HUES64 (cell line): ENCODE data around the gene CCSER1.
"Not testable (repeated sequence)": the region's sequence is repeated elsewhere in the genome, so short reads cannot be mapped to it uniquely, and the experiment has no call there.

Source experiments
- H3K27ac ChIP-seq: 2 replicates; pipeline ENCODE4 v1.7.0; 2013; ENCODE audit warnings: low read depth, low read length, inconsistent platforms
- H3K27me3 ChIP-seq: 2 replicates; pipeline ENCODE4 v1.6.1; 2013; ENCODE audit warnings: mild to moderate bottlenecking, low read length; ENCODE audit not compliant: insufficient read depth
- H3K36me3 ChIP-seq: 2 replicates; pipeline ENCODE4 v1.6.1; 2013; ENCODE audit warnings: mild to moderate bottlenecking, low read length; ENCODE audit not compliant: insufficient read depth
- H3K4me1 ChIP-seq: 2 replicates; pipeline ENCODE4 v1.6.1; 2013; ENCODE audit warnings: mild to moderate bottlenecking, low read length, moderate library complexity; ENCODE audit not compliant: insufficient read depth
- H3K4me3 ChIP-seq: 2 replicates; pipeline ENCODE4 v1.5.1; 2013; ENCODE audit warnings: mild to moderate bottlenecking, low read length, moderate library complexity
- H3K9ac ChIP-seq: 2 replicates; pipeline ENCODE4 v1.6.1; 2013; ENCODE audit warnings: mild to moderate bottlenecking, low read depth, low read length
- H3K9me3 ChIP-seq: 2 replicates; pipeline ENCODE4 v1.6.1; 2013; ENCODE audit warnings: low read depth, low read length; ENCODE audit not compliant: insufficient read depth
- WGBS: fragments of 150-250, 120-280 bp; methylation state at CpG from one replicate; pipeline ENCODE4 v1.1.7; 2013; ENCODE audit warnings: missing lambda C conversion rate; 5-methylcytosine and 5-hydroxymethylcytosine counted together

CCSER1 gene

GRCh38 chr4:90444904-90445303 is 317.7 kb downstream of the CCSER1 start:
- H3K36me3 ChIP-seq = no peaks in the 10 kb centered on the region
- 100% methylated on average over 2 of the region's 2 CpGs for WGBS
- no peaks in the 10 kb centered on the region for H3K4me1 ChIP-seq
- peaks cover 5% of the 10 kb centered on the region; the same call in 1 of the 2 replicates for H3K9me3 ChIP-seq
- H3K27me3 ChIP-seq = no peaks in the 10 kb centered on the region
- no peak overlapping the region for H3K9ac ChIP-seq
- H3K4me3 ChIP-seq = no peak overlapping the region
- no peak overlapping the region for H3K27ac ChIP-seq

- Histone ChIP-seq H3K27ac (no peak overlapping the region), H3K27me3 (no peaks in the 10 kb centered on the region), H3K9ac (no peak overlapping the region), H3K4me1 (no peaks in the 10 kb centered on the region), H3K36me3 (no peaks in the 10 kb centered on the region), H3K4me3 (no peak overlapping the region), H3K9me3 (peaks cover 5% of the 10 kb centered on the region; the same call in 1 of the 2 replicates)
- WGBS = 60% methylated on average over 1 of the region's 2 CpGs
These were observed 318.2 kb downstream of the CCSER1 start for GRCh38 chr4:90445380-90445779.

GRCh38 chr4:90449626-90450025 is 322.4 kb downstream of the CCSER1 start:
- no peak overlapping the region for H3K27ac ChIP-seq
- H3K4me3 ChIP-seq = no peak overlapping the region
- no peak overlapping the region for H3K9ac ChIP-seq
- H3K27me3 ChIP-seq = no peaks in the 10 kb centered on the region
- H3K4me1 ChIP-seq = no peaks in the 10 kb centered on the region
- no peaks in the 10 kb centered on the region for H3K36me3 ChIP-seq
- peaks cover 5% of the 10 kb centered on the region; the same call in 1 of the 2 replicates for H3K9me3 ChIP-seq
- WGBS = 93% methylated on average over 2 of the region's 2 CpGs

- 92% methylated on average over 11 of the region's 11 CpGs for WGBS
- H3K36me3 ChIP-seq = no peaks in the 10 kb centered on the region
- no peak overlapping the region for H3K9ac ChIP-seq
- no peak overlapping the region for H3K4me3 ChIP-seq
- H3K4me1 ChIP-seq = no peaks in the 10 kb centered on the region
- H3K9me3 ChIP-seq = 0 out of 2 replicates have a peak, but pooled peaks cover 15% of the 10 kb centered on the region
- H3K27ac ChIP-seq = no peak overlapping the region
- no peaks in the 10 kb centered on the region for H3K27me3 ChIP-seq
These were observed 329.7 kb downstream of the CCSER1 start for GRCh38 chr4:90456891-90457290.

- Histone ChIP-seq H3K4me3 (no peak overlapping the region), H3K9me3 (0 out of 2 replicates have a peak, but pooled peaks cover 15% of the 10 kb centered on the region), H3K4me1 (no peaks in the 10 kb centered on the region), H3K27me3 (no peaks in the 10 kb centered on the region), H3K36me3 (no peaks in the 10 kb centered on the region), H3K27ac (no peak overlapping the region), H3K9ac (no peak overlapping the region)
- WGBS = 94% methylated on average over 6 of the region's 6 CpGs
These were observed 330.6 kb downstream of the CCSER1 start for GRCh38 chr4:90457817-90458216.

- Histone ChIP-seq H3K9ac (no peak overlapping the region), H3K36me3 (no peaks in the 10 kb centered on the region), H3K27me3 (no peaks in the 10 kb centered on the region), H3K9me3 (0 out of 2 replicates have a peak, but pooled peaks cover 15% of the 10 kb centered on the region), H3K4me3 (no peak overlapping the region), H3K4me1 (no peaks in the 10 kb centered on the region), H3K27ac (no peak overlapping the region)
- 100% methylated on average over 2 of the region's 3 CpGs for WGBS
These were observed 331.4 kb downstream of the CCSER1 start for GRCh38 chr4:90458576-90458975.

GRCh38 chr4:90474484-90474883 is 347.3 kb downstream of the CCSER1 start:
- no peak overlapping the region for H3K9ac ChIP-seq
- H3K9me3 ChIP-seq = no peaks in the 10 kb centered on the region
- no peak overlapping the region for H3K4me3 ChIP-seq
- no peaks in the 10 kb centered on the region for H3K27me3 ChIP-seq
- no peaks in the 10 kb centered on the region for H3K36me3 ChIP-seq
- WGBS = 90% methylated on average over 1 of the region's 1 CpG
- peaks cover 10% of the 10 kb centered on the region; the same call in 1 of the 2 replicates for H3K4me1 ChIP-seq
- H3K27ac ChIP-seq = no peak overlapping the region

GRCh38 chr4:90476019-90476418 is 348.8 kb downstream of the CCSER1 start:
- H3K4me1 ChIP-seq = peaks cover 10% of the 10 kb centered on the region; the same call in 1 of the 2 replicates
- H3K9me3 ChIP-seq = no peaks in the 10 kb centered on the region
- H3K27ac ChIP-seq = no peak overlapping the region
- H3K27me3 ChIP-seq = no peaks in the 10 kb centered on the region
- H3K36me3 ChIP-seq = no peaks in the 10 kb centered on the region
- H3K9ac ChIP-seq = no peak overlapping the region
- 95% methylated on average over 5 of the region's 6 CpGs for WGBS
- no peak overlapping the region for H3K4me3 ChIP-seq

GRCh38 chr4:90476586-90476985 is 349.4 kb downstream of the CCSER1 start:
- H3K27me3 ChIP-seq = no peaks in the 10 kb centered on the region
- 98% methylated on average over 2 of the region's 4 CpGs for WGBS
- no peak overlapping the region for H3K4me3 ChIP-seq
- no peak overlapping the region for H3K27ac ChIP-seq
- peaks cover 10% of the 10 kb centered on the region; the same call in 1 of the 2 replicates for H3K4me1 ChIP-seq
- no peak overlapping the region for H3K9ac ChIP-seq
- H3K9me3 ChIP-seq = no peaks in the 10 kb centered on the region
- H3K36me3 ChIP-seq = no peaks in the 10 kb centered on the region

- not testable (repeated sequence) for H3K27me3 ChIP-seq, H3K27ac ChIP-seq, H3K36me3 ChIP-seq, H3K9ac ChIP-seq, H3K4me3 ChIP-seq, H3K4me1 ChIP-seq
- 95% methylated on average over 9 of the region's 9 CpGs for WGBS
- H3K9me3 ChIP-seq = peaks cover 13% of the 10 kb centered on the region; the same call in 1 of the 2 replicates
These were observed 357.7 kb downstream of the CCSER1 start for GRCh38 chr4:90484894-90485293.

- Histone ChIP-seq H3K27me3 (no peaks in the 10 kb centered on the region), H3K9me3 (peaks cover 13% of the 10 kb centered on the region; the same call in 1 of the 2 replicates), H3K4me1 (no peaks in the 10 kb centered on the region), H3K4me3 (no peak overlapping the region), H3K9ac (no peak overlapping the region), H3K27ac (no peak overlapping the region), H3K36me3 (no peaks in the 10 kb centered on the region)
- WGBS = 100% methylated on average over 1 of the region's 1 CpG
These were observed 359.2 kb downstream of the CCSER1 start for GRCh38 chr4:90486346-90486745.

GRCh38 chr4:90495211-90495610 is 368.0 kb downstream of the CCSER1 start:
- WGBS = no CpG with 5 or more reads among the region's 1 CpG
- no peak overlapping the region for H3K9ac ChIP-seq
- no peak overlapping the region for H3K4me3 ChIP-seq
- H3K27me3 ChIP-seq = no peaks in the 10 kb centered on the region
- H3K9me3 ChIP-seq = 0 out of 2 replicates have a peak, but pooled peaks cover 3% of the 10 kb centered on the region
- H3K4me1 ChIP-seq = no peaks in the 10 kb centered on the region
- no peak overlapping the region for H3K27ac ChIP-seq
- H3K36me3 ChIP-seq = no peaks in the 10 kb centered on the region
